SK-N-DZ (cell line): ENCODE measurements around the gene ARSB.

Source experiments
- DNase-seq: peaks from one replicate; pipeline ENCODE4 v3.0.0-alpha.2; 2015; ENCODE audit warnings: low spot score

ARSB gene

DNA sequence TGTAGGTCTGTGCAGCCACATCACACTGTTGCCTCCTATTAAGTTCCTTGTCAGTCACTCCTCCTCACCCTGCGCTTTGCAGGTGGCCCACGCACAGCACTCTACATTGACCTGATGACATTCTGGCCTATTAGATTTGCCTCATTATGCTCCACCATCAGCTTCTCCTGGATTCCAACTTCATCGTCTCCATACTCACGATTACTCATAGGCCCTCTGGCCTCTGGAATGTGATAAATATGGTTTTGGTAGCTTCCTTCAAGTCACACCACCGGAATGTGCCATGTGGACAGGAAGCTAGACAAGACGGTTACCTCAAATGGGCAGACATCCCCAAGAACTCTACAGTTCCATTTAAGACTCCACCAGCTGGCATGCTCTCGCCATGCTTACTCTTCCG is 178.6 kb downstream of the ARSB start:
- peak; percentile 54 for DNase-seq

DNA sequence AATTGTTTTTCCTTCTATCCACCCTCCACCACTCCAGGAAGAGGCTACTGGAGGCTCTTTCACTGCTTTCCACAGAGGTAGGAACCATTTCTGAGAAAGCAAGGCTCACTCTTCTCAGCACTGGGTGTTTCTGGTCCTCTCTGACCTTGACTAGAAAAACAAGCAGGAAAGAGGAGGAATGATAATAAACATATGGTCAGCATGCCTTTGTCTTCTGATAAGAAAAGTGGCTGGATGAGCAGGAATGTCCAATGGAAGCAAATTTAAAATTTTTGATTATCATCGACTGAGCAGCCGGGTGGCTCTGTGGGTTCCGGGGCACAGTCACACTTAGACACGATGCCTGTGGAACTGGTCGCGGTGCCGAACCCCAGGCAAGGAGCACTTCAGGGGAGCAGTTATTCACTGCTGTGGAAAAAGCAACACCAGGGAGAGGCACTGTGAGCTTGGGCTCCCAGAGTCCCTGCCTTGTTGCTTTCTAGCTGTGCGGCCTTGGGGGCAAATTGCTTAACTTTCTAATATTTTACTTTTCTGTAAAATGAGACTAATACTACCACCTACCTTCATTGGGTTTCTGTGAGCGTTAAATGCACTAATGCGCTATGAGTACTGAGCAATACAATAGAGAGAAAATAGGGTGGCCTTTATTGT is 179.5 kb downstream of the ARSB start:
- DNase-seq: no peak

DNA sequence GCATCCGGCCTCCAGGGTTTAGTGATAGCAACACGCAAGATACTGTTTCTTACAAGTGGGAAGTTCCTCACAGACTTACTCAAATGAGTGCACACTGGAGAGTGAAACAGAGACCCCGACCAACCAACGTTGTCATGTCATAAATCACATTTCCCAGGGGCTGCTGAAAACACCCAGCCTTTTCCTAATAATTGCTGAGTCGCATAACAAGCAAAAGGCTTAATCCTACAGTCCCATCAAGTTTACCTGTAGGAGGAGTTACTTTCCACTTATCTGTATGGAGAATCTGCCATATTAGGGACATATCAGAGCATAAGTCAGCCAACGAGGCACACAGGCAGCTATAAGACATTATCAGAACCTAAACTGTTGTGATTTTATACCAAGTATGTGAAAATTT is 180.1 kb downstream of the ARSB start:
- DNase-seq: no peak

DNA sequence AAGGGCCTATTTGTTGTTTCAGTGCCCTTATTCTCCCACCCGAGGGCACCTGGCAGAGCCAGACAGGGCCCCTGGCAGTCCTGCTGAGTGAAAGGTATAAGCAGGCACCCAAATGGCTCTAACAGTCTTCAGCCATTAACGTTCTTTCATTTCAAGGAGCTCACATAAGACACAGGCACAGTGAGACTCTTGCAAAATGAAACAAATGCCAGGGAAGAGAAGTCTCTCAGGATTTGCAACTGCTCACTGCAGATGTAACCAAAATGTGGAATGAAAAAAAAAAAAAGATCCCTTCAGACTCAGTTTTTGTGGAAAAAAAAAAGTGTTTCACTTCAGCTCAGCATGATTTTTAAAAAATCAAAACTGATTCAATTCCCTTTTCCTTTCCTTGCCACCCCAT is 181.2 kb downstream of the ARSB start:
- DNase-seq: no peak

DNA sequence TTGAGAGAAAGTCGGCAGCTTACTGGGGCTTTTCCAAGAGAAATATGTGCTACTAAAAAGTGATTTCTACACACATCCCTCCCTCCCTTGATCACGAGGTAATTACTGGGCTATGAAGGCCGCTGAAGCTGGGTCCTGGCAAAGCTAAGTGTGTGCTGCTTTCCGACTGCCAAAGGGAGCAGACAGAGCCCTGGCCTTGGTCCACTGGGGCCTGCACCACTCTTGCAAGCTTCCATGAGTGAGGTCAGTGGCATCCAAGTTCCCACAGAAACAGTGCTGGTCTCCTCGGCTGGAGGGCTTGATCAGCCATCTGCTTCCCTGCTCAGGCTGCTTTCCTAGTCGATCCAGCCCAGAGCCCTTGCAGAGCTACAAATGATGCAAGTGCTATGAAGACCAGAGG is 181.8 kb downstream of the ARSB start:
- DNase-seq: no peak

DNA sequence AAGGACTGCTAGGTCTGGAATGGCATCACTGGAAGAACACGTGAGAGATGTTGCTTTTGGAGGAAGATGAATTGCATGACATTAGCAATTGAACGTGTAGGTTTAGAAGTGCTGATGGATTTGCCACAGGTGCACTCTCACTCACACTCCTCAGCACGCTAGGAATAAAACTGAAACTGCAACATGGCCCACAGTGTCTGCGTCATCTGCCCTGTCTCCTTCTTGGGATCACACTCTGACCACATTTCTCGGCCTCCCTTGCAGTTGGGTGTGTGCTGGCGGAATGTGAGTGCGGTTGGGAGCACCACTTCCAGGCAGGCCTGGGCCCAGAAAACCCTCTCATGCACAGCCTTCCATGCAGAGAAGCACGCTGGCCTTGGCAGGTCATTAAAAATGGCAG is 183.7 kb downstream of the ARSB start:
- DNase-seq: no peak

DNA sequence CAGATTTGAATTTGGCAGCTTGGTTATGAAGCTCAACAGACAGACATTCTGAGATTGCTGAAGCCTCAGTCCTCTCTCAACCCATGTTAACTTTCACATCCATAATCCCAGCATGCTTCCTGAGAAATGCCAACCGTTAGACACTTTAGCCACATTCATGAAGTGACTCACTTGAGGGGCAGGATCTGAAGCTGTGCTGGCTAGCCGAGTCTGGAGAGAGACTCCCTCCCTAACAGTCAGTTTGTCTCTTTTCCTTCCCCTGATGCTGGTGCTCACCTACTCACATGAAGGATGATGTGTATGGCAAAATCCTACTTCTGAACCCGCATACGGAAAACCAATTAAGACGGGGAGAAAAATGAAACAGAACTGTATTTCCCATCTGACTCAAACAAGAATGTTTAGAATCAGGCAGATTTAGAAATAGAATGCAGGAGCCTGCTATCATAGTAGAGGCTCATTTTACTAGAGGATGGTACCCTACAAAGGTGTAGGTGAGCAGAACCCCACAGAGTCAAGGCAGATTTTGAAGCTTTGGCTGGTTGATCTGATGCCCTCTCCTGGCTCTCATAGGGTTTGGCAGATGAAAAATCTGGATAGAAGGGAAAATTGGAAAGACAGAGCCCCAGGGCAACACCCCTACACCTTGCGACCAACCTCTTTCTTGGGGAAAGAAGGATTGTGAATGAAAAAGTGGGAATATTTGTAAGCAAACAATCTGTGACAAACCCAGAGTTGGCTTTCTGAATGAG is 185.7 kb downstream of the ARSB start:
- no peak for DNase-seq

DNA sequence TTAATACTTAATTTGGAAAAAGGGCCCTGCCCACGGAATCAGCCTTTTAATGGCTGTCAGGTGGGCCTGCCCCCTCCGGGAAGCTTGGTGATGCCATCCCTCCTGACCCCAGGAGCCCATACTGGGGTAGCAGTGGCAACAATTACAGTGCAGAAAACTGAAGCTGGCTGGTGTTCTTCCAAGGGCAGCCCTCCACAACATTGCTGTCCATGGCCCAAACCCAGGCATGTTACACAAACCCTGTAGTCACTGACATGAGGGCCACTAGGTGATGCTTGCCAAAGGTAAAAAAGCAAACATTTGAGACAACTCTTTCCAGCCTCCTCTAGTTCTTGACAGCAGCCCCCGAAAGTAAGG is 186.5 kb downstream of the ARSB start:
- DNase-seq: no peak

DNA sequence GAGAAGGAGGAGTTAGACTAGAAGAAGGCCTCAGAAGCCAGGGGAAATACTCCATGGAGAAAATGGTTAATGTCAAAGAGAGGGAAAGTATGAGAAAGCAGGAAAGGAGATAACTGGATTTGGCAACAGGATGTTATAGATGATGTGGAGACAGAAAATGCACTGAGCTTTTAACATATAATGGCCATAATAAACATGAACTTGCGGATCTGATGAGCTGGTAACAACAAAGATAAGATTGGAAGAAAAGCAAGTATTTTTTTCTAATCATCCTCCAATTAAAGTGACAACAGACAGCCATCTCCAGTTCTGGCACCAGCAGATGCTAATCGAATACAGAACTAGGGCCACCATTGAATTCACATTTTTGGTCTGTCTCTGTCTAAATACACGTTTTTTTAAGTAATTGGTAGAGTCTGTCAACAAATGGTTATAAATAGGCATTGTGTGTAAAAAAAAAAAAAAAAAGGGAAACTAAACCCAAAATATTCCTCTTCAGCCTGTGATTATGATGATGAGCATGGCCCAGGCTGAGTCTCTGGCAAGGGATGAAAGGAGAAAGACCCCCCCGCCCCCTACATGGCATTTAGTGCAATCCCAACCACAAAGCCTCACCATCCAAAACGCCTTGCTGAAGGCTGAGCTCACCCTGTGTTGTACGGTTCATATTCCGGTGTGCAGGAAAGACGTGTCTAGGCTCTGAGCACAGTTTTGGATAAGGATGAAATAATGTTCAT is 187.0 kb downstream of the ARSB start:
- peak; percentile 61 for DNase-seq

DNA sequence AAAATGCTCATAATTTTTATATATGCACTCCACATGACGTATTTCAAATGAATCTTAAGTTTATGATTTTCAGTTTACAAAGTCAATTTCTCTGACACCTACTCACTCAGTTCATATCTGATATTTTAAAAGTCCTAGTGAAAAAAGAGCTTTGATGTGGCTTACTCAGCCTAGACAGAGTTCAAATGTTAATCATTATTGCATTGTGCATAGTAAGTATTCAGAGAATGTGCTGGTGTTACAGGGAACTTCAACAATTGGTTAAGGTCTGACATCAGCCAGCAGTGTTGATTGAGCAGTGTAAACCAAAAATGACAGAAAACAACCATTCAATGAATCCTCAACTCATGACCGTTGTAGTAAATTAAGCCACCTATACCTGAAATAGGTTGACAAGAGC is 189.4 kb downstream of the ARSB start:
- DNase-seq: no peak

DNA sequence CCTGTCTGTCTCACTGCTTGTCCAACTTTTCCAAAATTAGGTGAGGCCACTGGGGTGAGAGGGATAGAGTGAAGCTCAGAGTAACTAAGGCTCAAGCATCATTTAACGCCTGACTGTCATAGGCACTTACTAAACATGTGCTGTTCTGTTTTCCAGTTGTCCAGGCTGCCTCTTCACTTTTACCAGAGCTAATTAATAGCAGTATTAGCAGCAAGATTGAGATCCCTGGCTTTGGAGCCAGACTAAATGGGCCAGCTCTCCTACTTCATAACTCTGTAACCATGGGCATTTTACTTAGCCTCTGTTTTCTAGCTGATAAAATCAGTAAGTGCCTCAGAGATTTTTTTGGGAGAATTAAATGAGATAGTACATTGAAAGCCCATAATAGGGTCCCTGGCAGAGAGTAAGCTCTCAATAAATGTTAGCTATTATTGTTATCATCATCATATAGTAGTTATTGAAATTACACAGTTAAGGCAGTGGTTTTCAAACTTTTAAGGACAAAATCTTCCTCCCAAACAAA is 190.4 kb downstream of the ARSB start:
- DNase-seq: no peak

DNA sequence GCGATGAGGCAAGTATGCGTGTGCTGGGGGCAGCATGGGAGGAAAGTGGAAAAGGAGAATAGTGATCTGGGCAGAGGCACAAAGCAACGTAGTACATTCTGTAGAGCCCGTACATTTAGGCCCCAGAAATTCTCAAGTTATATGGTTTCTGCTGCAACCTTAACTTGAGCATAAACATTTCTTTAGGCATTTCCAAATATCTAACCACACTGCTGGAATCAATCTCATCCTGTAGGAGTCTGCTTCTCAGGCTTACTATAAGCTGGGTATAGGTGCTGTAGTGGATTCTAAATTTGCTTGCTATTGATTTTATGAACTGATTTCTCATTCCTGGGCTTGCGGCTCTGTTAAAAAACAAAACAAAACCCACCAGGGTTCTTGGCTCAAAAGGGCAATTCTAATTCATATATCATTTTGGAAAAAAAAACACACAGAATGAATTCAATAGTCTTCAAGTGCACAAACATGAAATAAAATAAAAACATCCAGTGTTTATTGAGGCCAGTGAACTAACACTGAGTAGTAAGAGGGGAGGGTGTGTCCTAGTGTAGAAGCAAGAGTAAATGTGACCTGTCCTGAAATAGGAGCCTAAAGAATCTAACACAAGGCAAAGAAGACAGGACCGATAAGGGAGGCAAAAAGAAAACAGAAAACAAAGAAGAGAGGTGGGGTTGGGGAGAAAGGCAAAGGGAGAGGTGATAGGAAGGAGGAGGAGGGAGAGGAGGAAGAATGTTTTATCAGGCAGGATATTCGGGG is 191.0 kb downstream of the ARSB start:
- no peak for DNase-seq

DNA sequence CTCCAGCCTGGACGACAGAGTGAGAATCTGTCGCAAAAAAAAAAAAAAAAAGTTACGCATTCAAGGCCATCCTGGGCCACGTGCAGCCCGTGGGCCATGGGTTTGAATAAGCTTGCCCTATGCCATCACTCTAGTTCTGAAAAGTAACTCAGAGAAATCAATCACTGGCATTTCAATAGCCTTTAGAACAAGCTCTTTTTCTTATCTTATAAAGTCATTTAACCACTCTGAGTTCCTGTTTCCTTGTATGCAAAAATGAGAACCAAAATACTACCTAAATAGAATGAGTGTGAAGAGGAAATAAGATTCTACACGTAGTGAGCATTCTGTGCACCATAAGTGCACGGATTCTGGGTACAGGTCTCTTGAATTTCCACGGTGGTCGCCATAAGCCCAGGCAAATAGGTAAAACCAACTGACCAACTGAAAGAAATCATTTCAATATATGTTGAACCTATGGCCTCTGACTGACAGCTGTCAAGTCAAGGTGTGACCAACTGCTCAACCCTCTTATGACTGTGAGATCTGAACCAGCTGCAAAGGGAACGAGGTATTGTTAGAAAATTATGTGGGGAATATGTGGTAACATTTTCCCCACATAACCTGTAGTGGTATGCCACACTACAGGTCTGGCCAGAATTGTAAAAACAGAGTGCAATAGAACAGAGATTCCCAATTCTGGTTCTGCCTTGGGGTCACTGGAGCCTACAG is 192.6 kb downstream of the ARSB start:
- DNase-seq: no peak

DNA sequence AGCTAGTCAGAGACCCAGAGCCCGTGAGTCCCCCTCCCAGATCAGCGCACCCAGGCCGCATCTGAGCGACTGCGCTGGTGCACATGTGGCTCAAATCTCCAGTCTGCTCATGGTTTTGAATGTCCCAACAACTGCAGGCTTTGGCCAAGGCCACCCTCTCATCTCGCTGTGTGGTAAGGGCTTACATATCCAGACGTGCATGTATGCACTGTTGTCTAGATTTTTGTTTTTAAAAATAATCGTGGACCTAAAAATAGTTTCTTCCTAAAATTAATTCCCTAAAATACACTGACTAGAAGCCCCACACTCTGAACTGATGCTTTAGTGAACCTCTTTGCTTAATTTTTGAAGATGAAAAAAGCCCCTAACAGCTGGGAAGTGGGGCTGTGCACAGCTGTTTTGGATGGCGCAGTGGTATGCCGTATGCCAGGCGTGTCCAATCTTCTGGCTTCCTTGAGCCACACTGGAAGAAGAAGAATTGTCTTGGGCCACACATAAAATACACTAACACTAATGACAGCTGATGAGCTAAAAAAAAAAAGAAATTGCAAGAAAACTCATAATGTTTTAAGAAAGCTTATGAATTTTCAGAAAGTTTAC is 193.5 kb downstream of the ARSB start:
- no peak for DNase-seq

DNA sequence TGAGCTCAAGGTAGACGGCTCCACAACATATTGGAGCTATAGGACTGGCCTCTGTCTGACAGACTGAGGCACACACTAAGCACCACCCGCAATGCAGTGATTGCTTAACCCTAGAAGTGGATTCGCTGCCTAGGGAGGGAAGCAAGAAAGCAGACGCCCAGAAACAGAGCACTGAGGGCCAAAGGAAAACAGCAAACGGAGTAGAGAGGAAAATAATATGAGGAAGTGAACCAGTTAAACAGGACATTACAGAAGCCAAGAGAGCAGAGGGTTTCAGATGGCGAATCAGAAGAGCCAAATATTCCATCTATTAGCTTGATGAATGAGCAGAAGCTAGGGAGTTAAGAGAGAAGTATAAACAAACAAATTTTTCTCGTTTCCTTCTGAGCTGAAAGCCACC is 197.3 kb downstream of the ARSB start:
- DNase-seq: no peak

DNA sequence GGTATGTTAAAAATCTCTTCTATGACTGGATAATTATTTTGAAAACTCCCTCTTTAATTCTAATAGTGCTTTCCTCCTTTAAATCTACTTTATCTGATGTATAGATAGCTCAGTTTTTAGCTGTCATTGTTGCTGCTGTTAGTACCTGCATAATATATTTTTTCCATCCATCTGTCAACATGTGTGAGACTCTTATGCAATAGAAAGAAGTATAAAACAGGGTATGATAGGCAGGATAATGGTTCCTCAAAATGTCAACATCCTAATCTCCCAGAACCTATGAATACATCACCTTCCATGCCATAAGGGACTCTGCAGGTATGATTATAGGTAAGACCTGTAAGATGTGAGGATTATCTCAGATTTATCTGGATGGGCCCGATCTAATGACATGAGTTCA is 199.7 kb downstream of the ARSB start:
- DNase-seq: no peak

DNA sequence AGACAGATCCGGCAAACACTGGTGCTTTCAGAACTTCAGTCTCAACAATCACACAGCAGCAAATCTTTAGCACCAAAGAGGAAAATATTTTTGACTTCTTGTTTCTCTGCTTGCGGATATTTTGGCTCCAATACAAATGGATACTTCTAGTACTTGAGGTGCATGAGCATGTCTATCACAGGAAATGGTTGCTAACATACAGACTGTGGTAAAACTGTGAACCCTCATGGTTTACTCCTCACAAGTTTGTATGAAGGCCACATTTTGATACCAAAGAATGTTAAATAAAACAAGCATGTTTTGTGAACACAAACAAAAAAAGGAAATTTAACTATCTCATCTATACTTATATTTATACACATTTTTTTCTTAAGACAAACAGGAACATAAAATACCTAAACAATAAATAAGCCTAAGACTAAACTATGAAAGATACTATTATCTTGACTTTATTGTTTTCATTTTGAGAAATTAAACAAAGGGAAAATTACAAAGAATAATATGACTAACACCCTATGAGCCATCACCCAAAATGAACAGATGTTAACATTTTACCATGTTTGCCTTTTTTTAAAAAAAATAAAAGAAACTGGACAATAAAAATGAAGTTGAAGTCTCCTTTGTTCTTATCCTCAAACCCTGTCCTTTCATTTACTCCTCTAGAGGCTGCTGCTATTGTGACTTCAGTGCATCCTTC is 201.5 kb downstream of the ARSB start:
- DNase-seq: no peak

DNA sequence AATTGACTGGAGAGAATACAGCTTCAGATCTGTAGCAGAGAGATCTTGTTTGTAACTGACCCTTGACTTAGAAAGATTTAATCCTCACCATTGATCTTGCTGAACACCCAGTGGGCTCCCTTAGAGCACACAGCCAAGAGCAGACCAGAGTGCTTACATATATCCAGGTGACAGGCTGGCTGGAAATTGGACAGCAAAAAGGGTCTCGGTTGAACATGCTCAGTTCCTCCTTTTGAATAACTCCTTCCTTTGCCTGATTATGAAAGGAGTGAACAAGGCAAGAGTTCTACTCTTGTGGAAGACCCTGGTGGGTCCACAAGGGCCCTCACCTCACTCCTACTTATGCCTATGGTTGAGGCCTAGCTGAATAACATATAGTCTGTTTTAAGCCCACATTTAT is 202.4 kb downstream of the ARSB start:
- no peak for DNase-seq

DNA sequence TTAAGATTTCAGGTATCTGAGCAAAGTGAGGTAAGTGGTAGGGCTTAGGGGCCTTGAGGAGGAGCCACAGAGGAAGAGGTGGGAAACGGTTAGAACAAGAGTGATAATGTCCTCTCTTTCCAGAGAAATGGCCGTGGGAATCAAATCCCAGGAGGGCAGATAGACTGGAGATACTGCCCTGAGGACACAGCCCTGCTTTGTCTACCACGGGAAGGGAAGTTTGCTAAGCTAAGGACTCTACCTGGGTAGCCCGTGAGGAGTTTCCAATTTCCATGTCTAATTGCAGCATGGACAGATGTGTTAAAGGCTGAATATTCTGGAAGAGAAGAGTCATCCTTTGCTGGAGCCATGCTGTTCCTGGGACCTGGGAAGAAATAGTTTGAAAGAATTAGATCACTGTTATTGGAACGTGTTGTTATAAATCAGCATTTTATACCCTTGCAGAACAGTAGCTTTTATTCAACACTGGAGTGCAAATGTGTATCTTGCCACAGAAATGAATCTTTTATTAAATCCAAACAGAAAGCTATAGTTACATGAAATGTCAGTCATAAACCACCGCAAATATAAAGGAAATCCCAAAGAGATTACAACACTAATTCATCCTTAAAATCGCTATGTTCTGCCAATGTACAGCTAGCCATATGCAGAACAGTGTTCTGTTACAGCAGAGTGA is 203.4 kb downstream of the ARSB start:
- DNase-seq: no peak
